ENCODE results near the gene MYCBP2.
"Not testable (repeated sequence)": the region's sequence is repeated elsewhere in the genome, so short reads cannot be mapped to it uniquely, and the experiment has no call there.

MYCBP2 gene

DNA sequence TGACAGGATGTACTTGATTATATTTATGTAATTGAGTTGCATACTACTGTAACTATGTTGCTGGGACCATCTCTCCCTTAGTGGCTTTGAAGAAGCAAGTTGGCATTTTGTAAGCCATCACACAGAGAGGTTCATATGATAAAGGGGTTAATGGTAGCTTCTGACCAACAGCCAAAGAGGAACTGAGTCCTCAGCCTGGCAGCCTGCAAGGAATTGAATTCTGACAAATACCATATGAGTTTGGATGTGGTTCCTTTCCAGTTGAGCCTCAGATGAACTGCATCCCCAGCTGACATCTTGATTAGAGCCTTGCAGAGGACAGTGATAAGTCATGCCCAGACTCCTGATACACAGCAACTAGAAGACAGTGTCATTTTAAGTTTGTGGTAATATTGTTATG, 8.6 kb upstream of the MYCBP2 start:
- no peak for DNase-seq

DNA sequence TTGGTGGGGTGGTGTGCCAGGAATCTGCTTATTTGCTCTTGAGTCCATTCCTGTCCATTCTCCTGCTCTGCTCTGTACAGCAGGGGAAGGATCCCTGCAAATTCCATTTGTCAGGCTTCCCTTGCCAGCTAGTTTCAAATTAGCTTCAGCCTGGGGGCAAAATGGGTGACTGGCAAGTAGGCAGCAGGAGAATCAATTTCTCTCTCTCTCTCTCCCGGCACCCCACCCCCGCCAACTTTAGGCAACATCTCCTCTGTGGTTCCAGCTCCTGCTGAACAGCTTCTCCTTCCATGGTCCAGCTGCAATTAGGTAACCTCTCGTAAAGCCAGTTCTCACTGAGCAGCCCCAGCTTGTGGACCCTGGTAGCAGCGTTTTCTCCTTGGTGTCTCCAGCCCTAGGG, 6.7 kb upstream of the MYCBP2 start:
- DNase-seq, result no peak

DNA sequence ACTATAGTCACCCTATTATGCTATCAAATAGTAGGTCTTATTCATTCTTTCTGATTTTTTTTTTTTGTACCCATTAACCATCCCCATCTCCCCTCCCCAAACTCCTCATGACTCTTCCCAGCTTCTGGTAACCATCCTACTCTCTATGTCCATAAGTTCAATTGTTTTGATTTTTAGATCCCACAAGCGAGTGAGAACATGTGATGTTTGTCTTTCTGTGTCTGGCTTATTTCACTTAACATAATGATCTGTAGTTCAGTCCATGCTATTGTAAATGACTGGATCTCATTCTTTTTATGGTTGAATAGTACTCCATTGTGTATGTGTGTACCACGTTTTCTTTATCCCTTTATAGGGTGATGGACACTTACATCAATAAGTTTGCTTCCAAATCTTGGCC, 4.5 kb upstream of the MYCBP2 start:
- no peak for DNase-seq

GRCh38 chr13:77329911-77330584, 3.2 kb upstream of the MYCBP2 start:
- DNase-seq, result no peak

DNA sequence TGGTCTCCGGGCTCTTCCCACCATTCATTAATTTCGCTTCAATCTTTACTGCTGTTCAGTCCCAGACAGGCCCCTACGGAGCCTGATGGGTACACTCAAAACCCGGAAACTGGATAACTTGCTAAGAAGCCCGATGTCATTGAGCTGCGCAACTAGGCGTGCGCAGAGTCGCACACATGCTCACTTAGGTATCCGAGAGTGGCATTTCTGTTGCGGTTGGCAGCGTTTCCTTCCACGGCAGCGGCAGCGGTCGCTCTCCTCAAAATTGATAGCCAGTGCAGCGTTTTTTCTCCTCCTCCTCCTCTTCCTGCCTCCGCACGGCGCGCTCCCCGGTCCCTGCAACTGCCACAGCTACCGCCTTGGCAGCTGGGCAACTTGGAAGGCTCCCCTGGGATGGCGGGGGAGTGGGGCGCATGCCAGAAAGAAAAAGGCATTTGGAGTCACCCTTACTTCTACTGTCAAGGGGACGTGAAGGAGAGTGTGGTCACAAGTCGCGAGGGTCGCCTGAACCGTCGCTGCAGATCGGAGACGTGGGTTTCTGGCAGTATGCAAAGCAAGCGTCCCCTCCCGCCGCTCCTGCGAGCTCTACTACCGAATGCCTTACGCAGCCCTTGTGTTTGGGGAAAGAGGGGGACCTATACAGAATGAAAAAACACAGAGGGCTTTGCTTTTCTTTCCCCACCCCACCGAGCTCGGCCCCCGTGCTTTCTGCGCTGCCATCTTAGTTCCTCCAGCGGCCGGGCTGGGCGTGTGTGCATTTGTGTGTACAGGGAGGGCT, 2.4 kb upstream of the MYCBP2 start:
- DNase-seq, result peak; percentile 98

DNA sequence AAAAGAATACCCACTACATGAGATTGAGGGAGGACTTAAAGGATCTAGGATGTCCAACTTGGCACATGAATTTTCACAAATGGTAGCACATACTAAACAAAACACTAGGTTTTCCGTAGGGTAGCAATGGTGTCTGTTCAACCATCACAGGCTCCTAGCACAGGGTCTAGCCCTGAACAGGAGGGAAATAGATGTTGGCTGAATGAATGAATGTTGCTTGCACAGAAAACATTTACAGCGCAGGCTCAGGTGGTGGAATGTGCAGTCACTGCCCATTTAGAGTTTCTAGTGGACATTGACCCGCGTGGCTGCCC, 1.9 kb upstream of the MYCBP2 start:
- no peak for DNase-seq

GRCh38 chr13:77325371-77325980, 1.4 kb downstream of the MYCBP2 start:
- DNase-seq, result no peak

DNA sequence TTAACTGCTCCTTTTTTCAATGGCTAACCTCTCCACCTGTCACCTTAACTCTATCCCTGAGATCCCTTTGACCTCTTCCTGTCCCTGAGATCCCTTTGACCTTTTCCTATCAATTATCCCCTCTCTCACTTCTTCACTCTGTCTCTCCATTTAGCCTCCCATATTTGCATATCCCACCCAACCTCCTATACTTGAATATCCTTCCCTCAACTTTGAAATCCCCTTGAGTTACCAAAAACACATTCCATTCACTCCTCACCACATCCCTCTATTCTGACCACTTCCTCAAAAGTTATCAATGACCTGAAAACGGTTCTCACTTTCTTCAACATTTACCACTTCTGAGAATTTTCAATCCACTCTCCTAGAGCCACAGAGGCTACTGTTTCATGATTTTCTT, 3.0 kb downstream of the MYCBP2 start:
- DNase-seq, result no peak

GRCh38 chr13:77319536-77319935, 7.4 kb downstream of the MYCBP2 start:
- no peak for DNase-seq

DNA sequence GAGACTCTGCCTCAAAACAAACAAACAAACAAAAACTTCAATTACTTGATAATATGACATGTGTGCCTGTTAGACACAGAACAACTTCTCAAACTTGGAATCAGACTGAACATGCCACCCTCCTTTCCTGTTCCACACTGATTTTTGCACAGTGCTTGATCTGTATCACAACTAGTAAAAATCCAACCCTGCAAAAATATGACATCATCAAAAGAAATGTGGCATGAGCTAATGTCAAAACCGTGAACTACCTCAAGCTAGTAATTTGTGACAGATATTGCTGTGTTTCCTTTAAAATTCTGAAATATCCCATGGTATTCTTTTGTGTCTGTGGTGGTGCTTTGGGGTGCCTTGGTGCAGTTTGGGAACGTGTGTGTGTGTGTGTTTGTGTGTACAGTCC, 8.2 kb downstream of the MYCBP2 start:
- no peak for DNase-seq

DNA sequence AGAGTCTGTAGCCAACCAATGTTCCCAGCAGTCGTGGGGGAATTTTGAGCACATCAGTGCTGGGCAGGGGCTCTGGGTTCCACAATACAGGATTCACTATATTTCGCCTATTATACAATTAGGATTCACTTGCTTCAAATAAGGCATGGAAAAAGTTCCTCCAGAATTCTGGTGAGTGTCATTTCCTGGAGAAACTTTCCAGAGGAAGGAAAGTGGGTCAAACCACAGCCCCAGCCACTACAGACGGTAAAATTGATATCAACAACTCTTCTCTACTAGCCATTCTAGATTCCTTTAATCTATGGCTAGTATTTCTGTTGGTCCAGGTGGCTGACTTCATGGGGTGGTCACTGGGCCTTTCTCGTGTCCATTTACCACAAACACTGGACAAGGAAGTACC, 10.5 kb downstream of the MYCBP2 start:
- DNase-seq, result no peak

GRCh38 chr13:77315509-77315908, 11.4 kb downstream of the MYCBP2 start:
- not testable (repeated sequence) for DNase-seq

DNA sequence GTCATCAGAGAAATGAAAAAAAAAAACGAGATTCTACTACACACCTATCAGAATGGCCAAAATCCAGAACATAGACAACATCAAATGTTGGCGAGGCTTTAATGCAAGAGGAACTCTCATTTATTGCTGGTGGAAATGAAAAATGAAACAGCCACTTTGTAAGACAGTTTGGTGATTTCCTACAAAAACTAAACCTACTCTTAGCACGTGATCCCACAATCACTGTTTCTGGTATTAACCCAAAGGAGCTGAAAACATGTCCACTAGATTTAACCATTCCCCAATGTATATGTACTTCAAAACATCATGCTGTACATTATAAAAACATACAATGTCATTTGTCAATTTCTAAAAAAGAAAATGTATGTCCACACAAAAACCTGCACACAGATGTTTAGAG, 13.0 kb downstream of the MYCBP2 start:
- no peak for DNase-seq

- no peak for DNase-seq
These were observed 14.6 kb downstream of the MYCBP2 start for GRCh38 chr13:77312311-77312710.

- DNase-seq, result no peak
These were observed 16.2 kb downstream of the MYCBP2 start for GRCh38 chr13:77310579-77311279.

DNA sequence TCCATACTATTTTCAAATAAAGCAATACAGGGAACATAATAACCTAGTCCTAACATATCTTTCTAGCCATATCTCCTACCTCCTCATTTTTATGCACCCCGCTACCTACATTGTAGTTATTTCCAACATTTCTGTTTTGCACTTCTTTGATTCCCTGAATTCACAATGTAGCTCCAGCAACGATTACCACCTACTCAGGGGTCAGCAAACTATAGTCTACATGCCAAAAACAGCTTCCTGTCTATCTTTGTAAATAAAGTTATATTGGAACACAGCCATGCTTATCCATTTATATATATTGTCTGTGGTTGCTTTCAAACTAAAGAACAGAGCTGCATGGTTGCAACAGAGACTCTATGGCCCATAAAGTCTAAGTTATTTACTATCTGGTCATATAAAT, 16.7 kb downstream of the MYCBP2 start:
- DNase-seq, result no peak

DNA sequence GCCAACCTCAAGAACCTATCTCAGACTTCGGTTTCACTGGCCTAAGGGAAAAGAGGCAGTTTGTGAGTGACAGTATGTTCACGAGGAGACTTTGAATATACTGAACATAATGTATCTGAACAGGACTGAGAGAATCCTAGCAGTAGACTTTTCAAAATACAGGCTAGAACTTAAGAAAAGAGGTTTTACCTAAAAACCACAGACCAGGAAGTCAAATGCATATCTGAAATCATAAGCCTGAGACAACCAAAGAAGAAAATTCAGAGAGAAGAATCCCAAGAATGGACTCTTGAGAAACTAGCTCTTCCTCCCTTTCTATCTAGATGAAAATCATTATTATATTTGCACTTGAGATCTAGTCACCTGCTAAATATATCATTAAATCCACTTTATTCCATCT, 17.6 kb downstream of the MYCBP2 start:
- DNase-seq, result no peak

GRCh38 chr13:77306458-77306857, 20.4 kb downstream of the MYCBP2 start:
- no peak for DNase-seq

DNA sequence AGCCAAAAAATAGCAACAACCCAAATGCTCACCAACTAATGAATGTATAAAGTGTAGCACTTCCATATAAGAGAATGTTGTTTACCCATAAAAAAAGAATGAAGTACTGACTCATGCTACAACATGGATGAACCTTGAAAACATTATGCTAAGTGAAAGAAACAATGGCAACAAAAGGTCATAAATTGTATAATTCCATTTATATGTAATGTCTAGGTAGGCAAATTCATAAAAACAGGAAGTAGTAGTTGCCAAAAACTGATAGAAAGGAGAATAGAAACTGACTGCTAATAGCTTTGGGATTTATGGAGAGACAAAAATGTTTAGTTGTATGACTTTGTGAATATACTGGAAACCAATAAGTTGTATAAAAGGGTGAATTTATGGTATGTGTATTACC, 21.6 kb downstream of the MYCBP2 start:
- no peak for DNase-seq

- DNase-seq, result peak; percentile 77
These were observed 26.5 kb downstream of the MYCBP2 start for GRCh38 chr13:77300176-77301037.

GRCh38 chr13:77299587-77299986, 27.3 kb downstream of the MYCBP2 start:
- peak; percentile 50 for DNase-seq

GRCh38 chr13:77298426-77298825, 28.5 kb downstream of the MYCBP2 start:
- DNase-seq, result no peak

DNA sequence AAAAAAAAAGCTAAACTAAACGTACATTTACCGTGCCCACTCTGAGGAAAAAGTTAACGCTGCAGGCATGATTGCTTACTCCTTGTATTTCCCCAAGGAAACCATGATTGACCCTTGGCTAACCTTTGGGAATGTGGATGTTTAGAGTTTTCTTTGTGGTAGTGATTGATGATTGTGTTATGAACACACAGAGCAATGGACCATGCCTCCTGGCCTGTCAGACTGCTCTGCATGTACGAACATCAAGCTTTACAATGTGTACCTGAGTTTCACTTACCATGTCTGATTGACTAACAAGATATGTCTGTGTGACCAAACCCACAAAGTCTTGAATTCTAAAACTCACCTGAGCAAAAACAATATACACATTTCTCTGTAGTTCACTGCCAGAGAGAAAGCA, 35.1 kb downstream of the MYCBP2 start:
- no peak for DNase-seq

All from fibroblast of skin of abdomen (primary cell).